ENCODE data around the gene AHRR.

Gene AHRR

GRCh38 chr5:386432-387341, 65.2 kb downstream of the AHRR start:
- TF ChIP-seq CTCF (conservative IDR thresholded peaks at IDR 0.05): no peak

GRCh38 chr5:387491-388265, 66.2 kb downstream of the AHRR start:
- H3K27ac ChIP-seq: no peak overlapping the region
- TF ChIP-seq CTCF (conservative IDR thresholded peaks at IDR 0.05): no peak

More at GRCh38 chr5:386432-387341, 65.2 kb downstream of the AHRR start:
- H3K27ac ChIP-seq: peak overlapping the region; percentile 22

- TF ChIP-seq CTCF (conservative IDR thresholded peaks at IDR 0.05): no peak
- no peak overlapping the region for H3K27ac ChIP-seq
Observed at GRCh38 chr5:388266-389196, 67.0 kb downstream of the AHRR start.

- no peak overlapping the region for H3K27ac ChIP-seq
- no peak for TF ChIP-seq CTCF (conservative IDR thresholded peaks at IDR 0.05)
Observed at GRCh38 chr5:389197-389821, 67.8 kb downstream of the AHRR start.

GRCh38 chr5:389891-390622, 68.5 kb downstream of the AHRR start:
- TF ChIP-seq CTCF (conservative IDR thresholded peaks at IDR 0.05): no peak
- H3K27ac ChIP-seq: no peak overlapping the region

GRCh38 chr5:390623-391491, 69.3 kb downstream of the AHRR start:
- no peak overlapping the region for H3K27ac ChIP-seq
- no peak for TF ChIP-seq CTCF (conservative IDR thresholded peaks at IDR 0.05)
